ENCODE data around the gene SVEP1.

Gene SVEP1

GRCh38 chr9:110521206-110521605 is 58.3 kb downstream of the SVEP1 start:
- DNase-seq: no peak

- peak; percentile 84 for DNase-seq
Measured at GRCh38 chr9:110520120-110520701, 59.3 kb downstream of the SVEP1 start.

GRCh38 chr9:110517483-110517882 is 62.1 kb downstream of the SVEP1 start:
- no peak for DNase-seq

GRCh38 chr9:110514897-110515296 is 64.6 kb downstream of the SVEP1 start:
- DNase-seq: no peak

GRCh38 chr9:110512817-110513216 is 66.7 kb downstream of the SVEP1 start:
- no peak for DNase-seq

GRCh38 chr9:110509792-110510191 is 69.7 kb downstream of the SVEP1 start:
- no peak for DNase-seq

GRCh38 chr9:110502842-110503241 is 76.7 kb downstream of the SVEP1 start:
- no peak for DNase-seq

- no peak for DNase-seq
Measured at GRCh38 chr9:110499608-110500007, 79.9 kb downstream of the SVEP1 start.

- no peak for DNase-seq
Measured at GRCh38 chr9:110487196-110487595, 92.3 kb downstream of the SVEP1 start.

GRCh38 chr9:110486218-110486617 is 93.3 kb downstream of the SVEP1 start:
- no peak for DNase-seq

- DNase-seq: no peak
Measured at GRCh38 chr9:110479481-110479880, 100.1 kb downstream of the SVEP1 start.

GRCh38 chr9:110476251-110476650 is 103.3 kb downstream of the SVEP1 start:
- no peak for DNase-seq

- no peak for DNase-seq
Measured at GRCh38 chr9:110472111-110472510, 107.4 kb downstream of the SVEP1 start.

- DNase-seq: no peak
Measured at GRCh38 chr9:110468950-110469349, 110.6 kb downstream of the SVEP1 start.

- no peak for DNase-seq
Measured at GRCh38 chr9:110465190-110465589, 114.4 kb downstream of the SVEP1 start.

GRCh38 chr9:110464321-110464720 is 115.2 kb downstream of the SVEP1 start:
- DNase-seq: no peak

GRCh38 chr9:110463499-110463898 is 116.0 kb downstream of the SVEP1 start:
- no peak for DNase-seq

GRCh38 chr9:110457245-110457644 is 122.3 kb downstream of the SVEP1 start:
- DNase-seq: no peak

GRCh38 chr9:110456681-110457080 is 122.9 kb downstream of the SVEP1 start:
- no peak for DNase-seq

- no peak for DNase-seq
Measured at GRCh38 chr9:110455860-110456259, 123.7 kb downstream of the SVEP1 start.

- DNase-seq: peak; percentile 22
Measured at GRCh38 chr9:110452227-110452801, 127.2 kb downstream of the SVEP1 start.

- DNase-seq: no peak
Measured at GRCh38 chr9:110451726-110452125, 127.8 kb downstream of the SVEP1 start.

GRCh38 chr9:110447476-110447875 is 132.1 kb downstream of the SVEP1 start:
- DNase-seq: no peak

GRCh38 chr9:110446171-110446570 is 133.4 kb downstream of the SVEP1 start:
- peak; percentile 12 for DNase-seq

- peak; percentile 47 for DNase-seq
Measured at GRCh38 chr9:110444911-110445310, 134.6 kb downstream of the SVEP1 start.
